Measurements from ENCODE around the gene THSD8. TPM values are rescaled to one million over a fixed set of nuclear protein-coding genes. Genes with fewer than 3 reads are reported as not detected.

THSD8 gene
- total and polyA plus RNA-seq, 4 donors, result 1.2 to 2.5 TPM; not detected in 2

GRCh38 chr19:12788682-12789097 lies 13.2 kb upstream of the THSD8 start:
- Histone ChIP-seq H3K4me1 (ENCODE audit: control insufficient read depth in 1 of 2, insufficient read depth in 2 of 2, low read length in 2 of 2) (no peaks in the 10 kb centered on the region), H3K4me3 (ENCODE audit: low read length in 2 of 2) (no peak overlapping the region), H3K27ac (ENCODE audit: low read depth in 1 of 2, low read length in 2 of 2) (peak overlapping the region; percentile 94 to 95), H3K27me3 (ENCODE audit: control insufficient read depth in 1 of 2, insufficient read depth in 2 of 2, low read length in 1 of 2) (peaks cover 0 to 4% of the 10 kb centered on the region in 2 donors), H3K36me3 (ENCODE audit: control insufficient read depth in 1 of 2, insufficient read depth in 2 of 2, low read length in 1 of 2) (no peaks in the 10 kb centered on the region), H3K9me3 (ENCODE audit: control insufficient read depth, low read length) (no peaks in the 10 kb centered on the region)
- intact Hi-C loops (cut with DNase I), result no loop called here
- 0 to 1% methylated on average over 12 of the region's 12 CpGs for WGBS, 2 donors
- ATAC-seq (ENCODE audit: low FRiP score), result no peak
- peak; percentile 92 to 94 for DNase-seq

GRCh38 chr19:12789098-12789903 lies 12.6 kb upstream of the THSD8 start:
- Histone ChIP-seq H3K36me3 (ENCODE audit: control insufficient read depth in 1 of 2, insufficient read depth in 2 of 2, low read length in 1 of 2) (no peaks in the 10 kb centered on the region), H3K4me1 (ENCODE audit: control insufficient read depth in 1 of 2, insufficient read depth in 2 of 2, low read length in 2 of 2) (no peaks in the 10 kb centered on the region), H3K9me3 (ENCODE audit: control insufficient read depth, low read length) (no peaks in the 10 kb centered on the region), H3K27ac (ENCODE audit: low read depth in 1 of 2, low read length in 2 of 2) (peak overlapping the region; percentile 94 to 95), H3K27me3 (ENCODE audit: control insufficient read depth in 1 of 2, insufficient read depth in 2 of 2, low read length in 1 of 2) (peaks cover 0 to 4% of the 10 kb centered on the region in 2 donors), H3K4me3 (ENCODE audit: low read length in 2 of 2) (peak overlapping the region; percentile 33 to 57)
- ATAC-seq (ENCODE audit: low FRiP score), result no peak
- WGBS, 2 donors, result 1 to 2% methylated on average over 19 to 46 of the region's 46 CpGs
- intact Hi-C loops (cut with DNase I), result no loop called here
- DNase-seq, result peak in 1 of 2 donors; percentile 73

- intact Hi-C loops (cut with DNase I), result loop anchor here (5.0 to 10.0 kb wide), 3 partner anchors 362 to 1253 kb away; partner anchors contain the start of genes CNN1 (in 1 of the 2), IER2 (in 1 of the 2) and STX10 (in 1 of the 2)
- Histone ChIP-seq H3K27ac (ENCODE audit: low read depth in 1 of 2, low read length in 2 of 2) (peak overlapping the region; percentile 95 to 96), H3K4me1 (ENCODE audit: control insufficient read depth in 1 of 2, insufficient read depth in 2 of 2, low read length in 2 of 2) (no peaks in the 10 kb centered on the region), H3K9me3 (ENCODE audit: control insufficient read depth, low read length) (no peaks in the 10 kb centered on the region), H3K27me3 (ENCODE audit: control insufficient read depth in 1 of 2, insufficient read depth in 2 of 2, low read length in 1 of 2) (peaks cover 0 to 4% of the 10 kb centered on the region in 2 donors), H3K4me3 (ENCODE audit: low read length in 2 of 2) (peak overlapping the region; percentile 45 to 57), H3K36me3 (ENCODE audit: control insufficient read depth in 1 of 2, insufficient read depth in 2 of 2, low read length in 1 of 2) (no peaks in the 10 kb centered on the region)
- WGBS, 2 donors, result 1% methylated on average over 49 to 56 of the region's 56 CpGs
- ATAC-seq (ENCODE audit: low FRiP score) (peak; percentile 76), DNase-seq (peak; percentile 99)
Observed at GRCh38 chr19:12789904-12790619, 11.8 kb upstream of the THSD8 start.

- no peaks in the 10 kb centered on the region for H3K36me3 ChIP-seq (ENCODE audit: control insufficient read depth in 1 of 2, insufficient read depth in 2 of 2, low read length in 1 of 2)
- H3K4me3 ChIP-seq (ENCODE audit: low read length in 2 of 2), result peak overlapping the region; percentile 18 to 45
- H3K9me3 ChIP-seq (ENCODE audit: control insufficient read depth, low read length), result no peaks in the 10 kb centered on the region
- intact Hi-C loops (cut with DNase I), result loop anchor here (5.0 to 10.0 kb wide), 3 partner anchors 362 to 1253 kb away; partner anchors contain the start of genes CNN1 (in 1 of the 2), IER2 (in 1 of the 2) and STX10 (in 1 of the 2)
- H3K27ac ChIP-seq (ENCODE audit: low read depth in 1 of 2, low read length in 2 of 2), result peak overlapping the region; percentile 88 to 96
- WGBS, 2 donors, result 1 to 2% methylated on average over 22 of the region's 22 CpGs
- DNase-seq, result peak in 1 of 2 donors; percentile 55
- ATAC-seq (ENCODE audit: low FRiP score), result no peak
- peaks cover 0 to 4% of the 10 kb centered on the region in 2 donors for H3K27me3 ChIP-seq (ENCODE audit: control insufficient read depth in 1 of 2, insufficient read depth in 2 of 2, low read length in 1 of 2)
- no peaks in the 10 kb centered on the region for H3K4me1 ChIP-seq (ENCODE audit: control insufficient read depth in 1 of 2, insufficient read depth in 2 of 2, low read length in 2 of 2)
Observed at GRCh38 chr19:12790628-12791344, 11.1 kb upstream of the THSD8 start.

GRCh38 chr19:12791345-12792050 lies 10.4 kb upstream of the THSD8 start, which contains the start of gene JUNB:
JUNB (plus strand) TSS chr19:12791486; CDS start chr19:12791772, 286 bp downstream.
- WGBS, 2 donors, result 0% methylated on average over 65 to 73 of the region's 73 CpGs
- peaks cover 0 to 4% of the 10 kb centered on the region in 2 donors for H3K27me3 ChIP-seq (ENCODE audit: control insufficient read depth in 1 of 2, insufficient read depth in 2 of 2, low read length in 1 of 2)
- intact Hi-C loops (cut with DNase I), result loop anchor here (5.0 to 10.0 kb wide), 3 partner anchors 361 to 1254 kb away; partner anchors contain the start of genes CNN1 (in 1 of the 2), IER2 (in 1 of the 2) and STX10 (in 1 of the 2)
- no peaks in the 10 kb centered on the region for H3K36me3 ChIP-seq (ENCODE audit: control insufficient read depth in 1 of 2, insufficient read depth in 2 of 2, low read length in 1 of 2)
- DNase-seq (peak; percentile 99), ATAC-seq (ENCODE audit: low FRiP score) (peak; percentile 79)
- peak within 1 kb of the TSS; percentile 88 to 96 for H3K27ac ChIP-seq (ENCODE audit: low read depth in 1 of 2, low read length in 2 of 2)
- H3K4me1 ChIP-seq (ENCODE audit: control insufficient read depth in 1 of 2, insufficient read depth in 2 of 2, low read length in 2 of 2), result no peaks in the 10 kb centered on the region
- no peaks in the 10 kb centered on the region for H3K9me3 ChIP-seq (ENCODE audit: control insufficient read depth, low read length)
- H3K4me3 ChIP-seq (ENCODE audit: low read length in 2 of 2), result peak within 1 kb of the TSS; percentile 70 to 73

- H3K27ac ChIP-seq (ENCODE audit: low read depth in 1 of 2, low read length in 2 of 2), result peak overlapping the region; percentile 70 to 86
- H3K4me3 ChIP-seq (ENCODE audit: low read length in 2 of 2), result peak overlapping the region; percentile 70 to 73
- H3K9me3 ChIP-seq (ENCODE audit: control insufficient read depth, low read length), result no peaks in the 10 kb centered on the region
- H3K4me1 ChIP-seq (ENCODE audit: control insufficient read depth in 1 of 2, insufficient read depth in 2 of 2, low read length in 2 of 2), result no peaks in the 10 kb centered on the region
- H3K27me3 ChIP-seq (ENCODE audit: control insufficient read depth in 1 of 2, insufficient read depth in 2 of 2, low read length in 1 of 2), result peaks cover 0 to 4% of the 10 kb centered on the region in 2 donors
- DNase-seq (peak; percentile 84 to 88), ATAC-seq (ENCODE audit: low FRiP score) (no peak)
- intact Hi-C loops (cut with DNase I), result loop anchor here (5.0 to 10.0 kb wide), 3 partner anchors 360 to 1255 kb away; partner anchors contain the start of genes CNN1 (in 1 of the 2), IER2 (in 1 of the 2) and STX10 (in 1 of the 2)
- no peaks in the 10 kb centered on the region for H3K36me3 ChIP-seq (ENCODE audit: control insufficient read depth in 1 of 2, insufficient read depth in 2 of 2, low read length in 1 of 2)
- WGBS, 2 donors, result 0% methylated on average over 70 to 84 of the region's 84 CpGs
Observed at GRCh38 chr19:12792051-12792852, 9.6 kb upstream of the THSD8 start.

GRCh38 chr19:12792853-12793289 lies 9.0 kb upstream of the THSD8 start:
- intact Hi-C loops (cut with DNase I), result loop anchor here (5.0 to 10.0 kb wide), 3 partner anchors 359 to 1256 kb away; partner anchors contain the start of genes CNN1 (in 1 of the 2), IER2 (in 1 of the 2) and STX10 (in 1 of the 2)
- Histone ChIP-seq H3K36me3 (ENCODE audit: control insufficient read depth in 1 of 2, insufficient read depth in 2 of 2, low read length in 1 of 2) (no peaks in the 10 kb centered on the region), H3K27me3 (ENCODE audit: control insufficient read depth in 1 of 2, insufficient read depth in 2 of 2, low read length in 1 of 2) (peaks cover 0 to 4% of the 10 kb centered on the region in 2 donors), H3K27ac (ENCODE audit: low read depth in 1 of 2, low read length in 2 of 2) (peak overlapping the region; percentile 64 to 86), H3K4me1 (ENCODE audit: control insufficient read depth in 1 of 2, insufficient read depth in 2 of 2, low read length in 2 of 2) (no peaks in the 10 kb centered on the region), H3K4me3 (ENCODE audit: low read length in 2 of 2) (peak overlapping the region; percentile 70 to 73), H3K9me3 (ENCODE audit: control insufficient read depth, low read length) (no peaks in the 10 kb centered on the region)
- 0 to 1% methylated on average over 21 to 22 of the region's 22 CpGs for WGBS, 2 donors
- DNase-seq, result no peak
- ATAC-seq (ENCODE audit: low FRiP score), result no peak
